Measurements from ENCODE around the gene LRRC75B.
"Not testable (repeated sequence)": the region's sequence is repeated elsewhere in the genome, so short reads cannot be mapped to it uniquely, and the experiment has no call there.

LRRC75B gene, protein sequence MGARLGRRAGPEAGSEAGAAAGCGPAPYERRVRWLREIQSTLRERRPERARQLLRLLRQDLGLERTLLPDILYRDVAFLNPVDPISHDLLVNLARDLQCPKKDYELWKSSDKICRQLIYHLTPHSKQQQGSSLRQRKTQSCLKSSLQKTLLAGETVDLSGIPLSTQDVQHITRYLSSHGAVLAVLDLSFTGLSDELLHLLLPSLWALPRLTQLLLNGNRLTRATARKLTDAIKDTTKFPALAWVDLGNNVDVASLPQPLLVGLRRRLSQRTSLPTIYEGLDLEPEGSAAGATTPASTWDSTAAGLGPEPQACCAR

DNA sequence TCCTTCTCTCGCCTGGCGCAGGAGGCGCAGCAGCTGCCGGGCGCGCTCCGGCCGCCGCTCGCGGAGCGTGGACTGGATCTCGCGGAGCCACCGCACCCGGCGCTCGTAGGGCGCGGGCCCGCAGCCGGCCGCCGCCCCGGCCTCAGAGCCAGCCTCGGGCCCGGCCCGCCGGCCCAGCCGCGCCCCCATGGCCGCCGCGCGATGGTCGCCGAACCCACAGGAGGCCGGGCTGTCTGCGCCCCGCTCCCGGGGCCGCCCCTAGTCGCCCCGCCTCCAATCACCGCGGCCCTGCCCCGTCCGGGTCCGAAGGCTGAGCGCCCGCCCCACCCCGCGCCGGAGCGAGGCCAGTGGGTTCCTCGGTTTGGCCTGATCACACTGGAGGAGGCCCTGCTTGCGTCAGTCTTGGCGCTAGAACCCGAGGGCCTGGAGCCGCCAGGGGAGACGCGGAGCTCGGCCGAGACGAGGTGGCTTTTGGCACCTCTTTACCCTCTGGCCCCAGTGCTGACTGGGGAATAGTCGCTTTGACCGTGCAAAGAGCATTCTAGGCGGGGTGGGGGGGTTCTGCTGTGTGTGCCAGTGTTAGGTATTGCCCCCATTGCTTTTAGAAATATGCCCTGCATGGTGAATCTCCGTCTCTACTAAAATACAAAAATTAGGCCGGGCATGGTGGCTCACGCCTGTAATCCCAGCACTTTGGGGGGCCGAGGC, at the start of gene LRRC75B:
TSS of gene LRRC75B (minus strand) at position 223 of the 708 bp plus-strand sequence. CDS start at position 189, 34 bp downstream.
- no peak for DNase-seq

DNA sequence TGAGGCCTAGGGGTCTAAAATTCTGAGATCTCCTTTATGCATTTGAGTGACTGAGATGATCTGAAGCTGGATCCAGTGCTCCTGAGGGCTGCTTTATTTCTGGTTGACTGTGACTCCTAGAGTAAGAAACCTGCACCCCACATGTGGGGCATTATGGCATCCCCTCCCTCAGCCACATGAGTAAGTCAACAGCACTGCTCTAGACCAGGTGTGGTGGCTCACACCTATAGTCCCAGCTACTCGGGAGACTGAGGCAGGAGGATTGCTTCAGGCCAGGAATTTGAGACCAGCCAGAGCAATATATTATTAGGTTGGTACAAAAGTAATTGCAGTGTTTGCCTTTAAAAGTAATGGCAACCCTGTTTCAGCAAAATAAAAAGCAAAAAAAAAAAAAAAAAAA, 49.4 kb upstream of the LRRC75B start:
- not testable (repeated sequence) for DNase-seq

DNA sequence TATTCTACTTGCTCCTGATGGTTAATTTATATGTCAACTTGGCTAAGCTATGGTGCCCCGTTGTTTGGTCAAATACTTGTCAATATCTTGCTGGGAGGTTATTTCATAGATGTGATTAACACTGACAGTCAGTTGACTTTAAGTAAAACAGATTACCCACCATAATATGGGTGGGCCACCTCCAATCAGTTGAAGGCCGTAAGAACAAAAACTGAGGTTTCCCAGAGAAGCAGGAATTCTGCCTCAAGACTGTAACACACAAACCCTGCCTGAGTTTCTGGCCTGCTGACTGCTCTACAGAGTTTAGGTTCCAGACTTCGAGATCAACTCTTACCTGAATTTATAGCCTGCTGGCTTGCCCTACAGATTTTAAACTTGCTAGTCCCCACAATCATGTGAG, 43.6 kb upstream of the LRRC75B start:
- not testable (repeated sequence) for DNase-seq

DNA sequence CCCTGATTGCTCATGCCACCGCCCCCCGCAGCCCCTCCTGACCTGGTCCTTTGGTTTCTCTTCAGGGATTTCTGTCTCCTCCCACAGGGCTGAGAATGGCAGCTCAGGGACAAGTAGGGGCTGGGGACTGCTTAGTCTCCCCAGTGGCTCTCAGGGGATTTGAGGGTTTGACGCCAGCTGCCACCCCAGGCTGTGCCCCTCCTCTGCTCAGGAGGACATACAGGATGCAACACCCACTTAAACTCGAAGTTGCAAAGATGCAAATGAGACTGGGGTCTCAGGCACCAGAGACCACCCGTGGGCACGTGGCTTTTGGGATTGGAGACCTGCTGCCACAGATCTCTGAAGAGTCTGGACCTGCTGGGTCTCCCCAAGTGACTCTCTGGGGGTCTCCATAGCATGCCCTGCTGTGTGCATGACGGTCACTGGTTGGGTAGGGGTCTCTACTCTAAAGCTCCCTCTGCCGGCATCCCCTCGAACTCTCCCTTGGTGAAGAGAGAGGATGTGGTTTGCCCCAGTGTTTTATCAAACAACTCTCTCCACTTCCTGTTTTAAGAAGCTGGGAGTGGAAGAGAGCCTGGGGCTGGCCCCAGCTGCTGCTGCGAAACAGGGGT, 42.0 kb upstream of the LRRC75B start:
- not testable (repeated sequence) for DNase-seq

DNA sequence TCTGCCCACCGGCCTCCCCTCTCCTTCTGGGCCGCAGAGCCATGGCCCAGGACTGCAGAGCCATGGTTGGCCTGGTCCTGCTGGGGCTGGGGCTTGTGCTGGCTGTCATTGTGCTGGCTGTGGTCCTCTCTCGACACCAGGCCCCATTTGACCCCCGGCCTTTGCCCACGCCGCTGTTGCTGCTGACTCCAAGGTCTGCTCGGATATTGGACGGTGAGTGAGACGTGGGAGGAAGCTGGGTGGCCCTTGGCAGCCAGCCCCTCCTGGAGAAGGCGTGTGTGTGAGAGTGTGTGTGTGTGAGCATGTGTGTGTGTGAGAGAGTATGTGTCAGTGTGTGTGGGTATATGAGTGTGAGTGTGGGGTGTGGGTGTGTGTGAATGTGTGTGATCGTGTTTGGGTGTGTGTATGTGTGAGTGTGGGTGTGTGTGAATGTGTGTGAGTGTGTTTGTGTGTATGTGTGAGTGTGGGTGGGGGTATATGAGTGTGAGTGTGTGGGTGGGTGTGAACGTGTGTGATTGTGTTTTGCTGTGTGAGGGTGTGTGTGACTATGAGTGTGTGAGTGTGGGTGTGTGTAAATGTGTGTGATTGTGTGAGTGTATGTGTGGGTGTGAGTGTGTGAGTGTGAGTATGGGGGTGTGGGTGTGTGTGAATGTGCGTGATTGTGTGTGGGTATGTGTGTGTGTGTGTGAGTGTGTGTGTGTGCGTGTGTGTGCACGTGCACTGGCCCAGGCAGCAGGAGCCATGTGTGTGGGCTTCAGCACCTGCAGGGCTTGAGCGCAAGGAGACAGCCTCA, 40.6 kb upstream of the LRRC75B start:
- DNase-seq = not testable (repeated sequence)

DNA sequence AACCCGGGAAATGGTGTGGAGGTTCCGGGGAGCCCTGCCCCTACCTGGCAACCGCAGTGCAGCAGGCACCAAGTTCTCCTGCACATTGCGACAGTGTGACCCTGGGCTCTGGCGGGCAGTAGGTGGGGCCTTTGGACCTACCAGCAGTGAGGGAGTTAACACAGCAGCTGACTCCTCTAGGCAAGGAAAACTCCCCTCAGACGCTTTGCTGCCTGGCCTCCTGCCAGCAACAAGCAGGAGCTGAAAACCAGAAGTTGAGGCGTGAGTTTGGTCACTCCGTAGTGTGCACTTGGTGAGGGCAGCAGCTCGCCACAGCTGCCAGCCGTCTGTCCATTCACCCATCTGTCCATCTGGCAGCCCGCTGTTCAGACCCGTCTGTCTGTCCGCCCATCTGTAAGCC, 39.8 kb upstream of the LRRC75B start:
- not testable (repeated sequence) for DNase-seq

DNA sequence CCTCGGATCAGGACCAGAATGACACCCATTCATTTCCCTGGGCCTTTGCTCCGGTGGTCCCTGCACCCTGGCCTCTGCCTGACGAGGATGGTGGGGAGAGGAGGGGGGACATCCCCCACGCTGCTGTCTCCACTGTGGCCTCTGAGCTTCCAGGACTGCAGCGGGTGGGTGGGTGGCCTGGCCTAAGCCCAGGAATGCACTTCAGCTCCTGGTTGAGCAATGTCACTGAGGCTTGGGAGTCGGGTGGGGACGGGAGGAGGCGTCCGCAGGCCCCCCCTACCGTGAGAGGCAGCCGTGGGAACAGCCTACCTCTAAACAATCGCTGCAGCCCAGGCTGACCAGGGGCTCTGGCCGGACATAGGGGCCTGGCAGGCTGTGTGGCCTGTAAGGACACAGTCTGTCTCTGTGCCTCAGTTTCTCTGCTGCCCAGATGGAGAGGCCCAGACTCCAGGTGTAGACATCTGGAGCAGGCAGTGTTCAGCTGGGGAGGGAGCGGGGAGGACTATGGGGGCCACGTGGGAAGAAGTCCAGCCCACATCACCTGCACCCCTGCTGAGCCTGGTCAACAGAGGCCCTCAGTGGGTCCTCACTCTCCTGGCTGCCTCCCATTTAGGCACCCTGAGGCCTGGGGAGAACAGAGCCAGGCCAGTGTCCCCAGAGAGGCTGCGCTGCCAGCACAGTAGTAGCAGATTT, 38.7 kb upstream of the LRRC75B start:
- not testable (repeated sequence) for DNase-seq

DNA sequence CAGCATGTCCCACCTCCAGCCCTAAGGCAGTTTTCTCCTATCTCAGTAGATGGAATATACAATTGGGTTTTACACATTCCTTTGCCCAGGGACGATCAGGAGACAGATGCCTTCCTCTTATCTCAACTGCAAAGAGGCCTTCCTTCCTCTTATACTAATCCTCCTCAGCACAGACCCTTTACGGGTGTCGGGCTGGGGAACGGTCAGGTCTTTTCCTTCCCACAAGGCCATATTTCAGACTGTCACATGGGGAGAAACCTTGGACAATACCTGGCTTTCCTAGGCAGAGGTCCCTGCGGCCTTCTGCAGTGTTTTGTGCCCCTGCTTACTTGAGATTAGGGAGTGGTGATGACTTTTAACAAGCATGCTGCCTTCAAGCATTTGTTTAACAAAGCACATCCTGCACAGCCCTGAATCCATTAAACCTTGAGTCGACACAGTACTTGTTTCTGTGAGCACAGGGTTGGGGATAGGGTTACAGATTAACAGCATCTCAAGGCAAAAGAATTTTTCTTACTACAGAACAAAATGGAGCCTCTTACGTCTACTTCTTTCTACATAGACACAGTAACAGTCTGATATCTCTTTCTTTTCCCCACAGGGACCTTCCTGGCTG, 38.0 kb upstream of the LRRC75B start:
- not testable (repeated sequence) for DNase-seq

DNA sequence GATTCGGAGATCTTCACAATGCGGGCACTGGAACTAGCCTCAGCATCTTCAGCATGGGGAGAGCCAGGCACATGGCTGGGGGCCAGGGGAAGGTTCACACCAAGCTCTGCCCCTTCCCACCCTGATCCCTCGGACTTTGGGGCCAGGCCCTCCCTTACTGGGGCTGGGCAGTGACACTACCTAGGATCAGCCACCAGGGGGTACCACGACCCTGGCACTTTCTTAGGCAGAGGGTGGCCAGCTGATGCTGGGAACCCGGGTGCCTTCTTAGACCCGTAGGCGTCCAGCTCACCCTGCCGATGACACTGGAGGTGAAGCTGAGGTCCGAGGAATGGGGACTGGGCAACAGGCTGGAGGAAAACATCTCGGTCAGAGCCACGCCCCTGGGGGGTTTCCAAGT, 36.2 kb upstream of the LRRC75B start:
- DNase-seq = not testable (repeated sequence)

DNA sequence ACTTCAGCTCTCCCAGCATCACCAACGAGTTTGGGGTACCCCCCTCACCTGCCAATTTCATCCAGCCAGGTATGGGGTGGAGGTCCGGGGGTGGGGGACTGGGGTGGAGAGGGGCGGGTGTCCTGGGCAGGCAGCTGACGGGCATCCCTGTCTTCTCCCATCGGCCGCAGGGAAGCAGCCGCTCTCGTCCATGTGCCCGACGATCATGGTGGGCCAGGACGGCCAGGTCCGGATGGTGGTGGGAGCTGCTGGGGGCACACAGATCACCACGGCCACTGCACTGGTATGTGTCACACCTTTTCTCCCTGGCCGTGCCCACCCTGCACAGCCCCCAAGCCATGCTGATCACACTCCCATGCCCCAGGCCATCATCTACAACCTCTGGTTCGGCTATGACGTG, 35.0 kb upstream of the LRRC75B start:
- DNase-seq = not testable (repeated sequence)

DNA sequence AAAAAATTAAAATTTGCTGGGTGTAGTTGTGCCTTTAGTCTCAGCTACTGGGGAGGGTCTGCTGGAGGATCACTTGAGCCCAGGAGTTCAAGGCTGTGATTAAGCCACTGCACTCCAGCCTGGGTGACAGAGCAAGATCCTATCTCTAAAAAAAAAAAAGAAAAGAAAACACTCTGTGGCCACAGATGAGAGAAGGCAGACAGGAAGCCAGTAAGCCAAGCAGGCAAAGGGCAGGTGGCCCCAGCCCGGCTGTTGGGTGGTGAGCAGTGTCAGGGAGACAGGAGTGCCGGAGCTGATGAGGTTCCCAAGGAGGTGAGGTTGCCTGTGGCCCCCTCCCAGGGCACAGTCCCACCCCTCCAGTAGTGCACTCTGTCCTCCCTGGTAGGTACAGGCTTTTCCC, 29.7 kb upstream of the LRRC75B start:
- not testable (repeated sequence) for DNase-seq

DNA sequence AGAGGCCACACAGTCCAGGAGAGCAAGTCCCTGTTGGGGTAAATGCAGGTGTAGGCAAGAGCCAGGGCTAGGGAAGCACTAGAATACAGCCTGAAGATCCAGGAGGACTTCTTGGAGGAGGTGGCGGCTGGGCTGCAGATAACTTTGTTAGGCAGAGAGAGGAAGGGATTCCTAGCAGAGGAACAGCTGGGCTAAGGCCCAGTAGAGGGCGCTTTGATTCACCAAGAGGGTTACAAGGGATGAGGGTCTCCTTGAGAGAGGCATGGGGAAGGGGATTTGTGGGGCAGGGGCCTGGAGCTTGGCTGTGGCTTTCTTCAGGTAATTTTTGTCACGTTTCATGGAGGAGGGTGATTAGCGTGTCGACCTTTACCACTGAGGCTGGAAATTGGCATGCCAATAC, 28.4 kb upstream of the LRRC75B start:
- not testable (repeated sequence) for DNase-seq

DNA sequence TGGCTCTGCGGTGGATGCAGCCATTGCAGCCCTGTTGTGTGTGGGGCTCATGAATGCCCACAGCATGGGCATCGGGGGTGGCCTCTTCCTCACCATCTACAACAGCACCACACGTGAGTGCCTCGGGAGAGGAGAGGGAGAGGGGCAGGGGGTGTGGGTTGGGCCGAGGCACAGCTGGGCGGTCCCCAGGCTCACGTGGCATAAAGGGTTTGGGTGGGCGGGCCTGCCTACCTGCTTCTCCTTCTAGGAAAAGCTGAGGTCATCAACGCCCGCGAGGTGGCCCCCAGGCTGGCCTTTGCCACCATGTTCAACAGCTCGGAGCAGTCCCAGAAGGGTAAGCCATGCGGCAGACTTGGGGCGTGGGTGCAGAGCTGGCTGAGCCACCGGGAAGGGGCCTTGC, 21.9 kb upstream of the LRRC75B start:
- not testable (repeated sequence) for DNase-seq

DNA sequence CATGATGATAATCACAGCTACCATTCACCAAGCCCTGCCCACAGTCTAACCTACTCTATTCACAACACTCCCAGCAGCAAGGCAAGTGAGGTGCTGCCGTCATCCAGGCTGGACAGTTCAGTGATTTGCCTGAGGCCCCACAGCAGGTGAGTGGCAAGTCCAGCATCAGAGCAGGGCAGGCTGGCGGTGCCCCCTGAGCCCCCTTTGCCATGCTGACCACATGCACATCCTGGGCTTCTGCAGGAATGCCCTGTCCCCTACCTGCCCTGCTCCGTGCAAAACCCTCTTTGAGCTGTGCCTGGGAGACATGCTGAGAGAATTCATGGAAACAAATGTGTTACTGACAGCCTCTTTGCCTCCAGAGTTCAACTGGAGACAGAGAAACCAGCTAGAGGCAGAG, 17.0 kb upstream of the LRRC75B start:
- not testable (repeated sequence) for DNase-seq

DNA sequence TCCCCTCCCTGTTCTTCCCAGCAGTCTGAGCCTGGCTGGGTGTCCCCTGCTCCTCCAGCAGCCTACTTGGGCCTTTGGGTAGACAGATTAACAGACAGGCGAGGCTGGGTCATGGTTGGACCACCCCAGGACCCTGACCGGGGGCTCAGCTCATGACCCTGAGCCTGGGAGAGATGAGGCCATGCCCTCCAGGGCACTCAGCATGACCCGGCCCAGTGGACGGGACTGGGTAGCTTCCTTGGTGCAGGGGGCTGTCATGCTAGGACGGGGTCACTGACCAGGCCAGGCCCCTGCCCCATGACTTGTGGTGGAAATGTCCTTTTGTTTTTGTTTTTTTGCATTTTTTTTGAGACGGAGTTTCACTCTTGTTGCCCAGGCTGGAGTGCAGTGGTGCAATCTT, 15.5 kb upstream of the LRRC75B start:
- not testable (repeated sequence) for DNase-seq

DNA sequence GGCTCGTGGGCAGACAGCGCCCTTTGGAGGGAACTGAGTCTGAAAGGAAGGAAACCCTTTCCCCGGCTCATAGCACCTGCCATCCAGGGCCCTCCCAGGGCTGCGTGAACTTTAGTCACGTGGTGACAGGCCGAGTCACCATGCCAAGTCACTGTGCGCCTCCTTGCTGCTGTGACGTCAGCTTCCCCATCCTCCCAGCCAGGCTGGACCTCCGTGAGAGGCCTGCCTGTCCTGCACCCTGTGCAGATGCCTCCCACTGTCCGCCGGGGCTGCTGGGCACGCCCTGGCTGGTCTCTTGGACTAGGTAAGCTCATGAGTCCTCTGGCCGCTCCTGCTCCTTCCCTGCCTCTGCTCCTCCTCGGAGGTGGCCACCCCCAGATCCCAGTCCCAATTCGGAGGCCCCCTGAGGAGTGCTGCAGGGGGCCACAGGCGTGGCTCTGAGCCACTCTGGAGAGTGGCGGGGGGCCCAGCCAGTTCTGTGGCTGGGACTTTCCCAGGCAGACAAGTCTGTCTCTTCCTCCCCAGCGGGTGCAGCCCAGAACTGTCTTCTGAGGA, 14.6 kb upstream of the LRRC75B start:
- peak; percentile 64 for DNase-seq

DNA sequence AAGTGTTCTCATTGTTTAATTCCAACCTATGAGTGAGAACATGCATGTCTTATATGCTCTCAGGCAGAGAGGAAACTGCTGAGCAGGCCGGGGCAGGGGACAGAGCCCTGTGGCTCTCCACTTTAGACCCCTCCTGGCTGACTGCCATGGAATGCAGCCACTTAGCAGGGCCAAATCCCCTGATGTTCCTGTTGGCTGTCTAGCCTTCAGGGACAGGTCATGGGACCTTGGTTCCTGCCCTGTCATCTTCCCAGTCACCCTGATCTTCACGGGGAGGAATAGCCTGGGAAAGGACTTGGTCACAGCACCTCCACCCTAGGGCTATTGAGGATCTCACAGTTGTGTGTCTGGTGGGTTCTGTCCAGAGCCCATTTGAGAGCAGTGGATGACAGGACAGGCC, 13.5 kb upstream of the LRRC75B start:
- not testable (repeated sequence) for DNase-seq

DNA sequence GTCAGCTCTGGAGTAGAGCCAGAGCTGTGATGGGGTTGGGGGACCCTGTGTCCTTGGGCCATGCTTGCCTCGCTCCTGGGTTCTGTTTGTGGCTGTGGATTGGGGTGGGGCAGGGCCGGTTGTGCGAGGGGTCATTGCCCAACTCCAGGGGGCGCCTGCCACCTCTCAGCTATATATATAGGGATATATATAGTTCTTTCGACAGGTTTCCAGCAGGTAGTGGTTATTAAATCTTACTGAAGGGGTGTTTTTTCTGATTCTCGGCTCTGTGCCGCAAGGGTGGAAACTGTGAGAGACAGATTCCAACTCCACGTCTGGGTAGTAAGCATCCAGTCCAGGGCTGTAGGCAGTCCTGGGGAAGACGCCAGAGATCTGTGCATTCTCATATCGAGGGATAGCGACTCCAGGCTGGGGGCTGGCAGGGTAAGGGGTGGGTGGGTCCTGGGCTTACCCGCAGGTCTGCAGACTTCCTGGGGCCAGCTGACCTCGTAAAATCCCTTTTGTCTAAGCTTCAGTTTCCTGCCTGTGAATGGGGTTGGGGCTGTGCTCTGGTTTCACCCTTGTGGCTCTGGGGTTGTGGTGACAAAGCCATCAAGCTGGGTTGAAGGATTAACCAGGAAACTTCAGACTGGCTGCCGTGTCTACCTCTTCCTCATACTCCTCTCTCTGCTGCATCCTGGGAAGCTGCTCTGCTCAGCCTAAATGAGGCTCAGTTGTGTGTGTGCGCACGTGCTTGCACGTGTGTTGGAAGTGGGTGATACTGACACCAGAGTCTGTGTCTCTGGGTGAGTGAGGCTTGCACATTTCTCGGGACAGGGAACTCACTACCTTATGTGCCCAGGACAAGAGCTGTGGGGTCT, 11.1 kb upstream of the LRRC75B start:
- not testable (repeated sequence) for DNase-seq

DNA sequence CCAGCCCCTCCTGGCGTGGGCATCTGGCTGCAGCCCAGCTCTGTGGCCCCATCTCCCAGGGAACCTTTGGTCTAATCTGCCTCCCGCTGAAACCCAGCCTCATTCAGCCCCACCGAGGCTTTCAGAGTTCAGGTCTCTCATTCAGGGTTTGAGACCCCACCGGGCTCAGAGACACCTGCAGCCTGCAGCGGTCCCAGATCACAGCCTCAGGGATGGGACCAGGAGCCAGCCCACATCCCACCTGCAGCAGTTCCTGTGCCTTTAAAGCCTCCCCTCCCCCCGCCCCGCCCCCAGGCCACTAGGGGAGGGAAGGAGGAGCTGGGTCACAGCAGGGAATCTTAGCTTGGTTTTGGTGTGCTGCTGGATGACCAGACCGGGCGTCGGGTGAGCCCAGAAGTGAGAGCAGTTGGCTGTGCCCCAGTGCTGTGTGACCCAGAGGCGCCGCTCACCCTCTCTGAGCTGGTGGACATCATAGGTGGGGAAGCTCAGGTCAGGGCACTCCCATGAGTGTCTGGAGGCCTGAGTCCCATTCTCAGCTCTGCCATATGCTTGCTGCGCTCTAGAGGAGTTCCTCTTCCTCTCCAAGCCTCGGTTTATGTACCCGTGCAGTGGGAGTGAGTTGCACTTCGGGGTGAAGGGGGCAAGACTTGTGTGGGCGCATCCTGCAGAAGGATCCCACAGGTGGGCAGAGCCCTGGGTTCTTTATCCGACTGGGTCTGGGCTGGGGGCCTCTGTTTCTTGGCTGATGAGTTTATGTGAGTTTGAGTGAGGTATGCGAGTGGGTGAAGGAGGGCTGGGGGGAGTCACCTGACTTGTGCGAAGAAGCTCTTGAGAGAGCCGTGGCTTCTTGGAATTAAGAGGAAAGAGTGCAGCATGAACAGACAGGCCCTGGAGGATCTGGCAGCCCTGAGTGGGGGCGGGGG, 10.2 kb upstream of the LRRC75B start, which contains the start of gene GGT1:
TSS of gene GGT1 (plus strand) at position 347 of the 923 bp plus-strand sequence. CDS start 7,889 bp downstream, outside the sequence.
- not testable (repeated sequence) for DNase-seq

Data from activated naive CD4-positive, alpha-beta T cell treated with anti-CD3 and anti-CD28 coated beads, Interleukin-2, amount 50 U/mL, for 16 hours (primary cell).